HG03103 (cell line): ENCODE measurements around the gene GINS2.

Experiments used
- ATAC-seq: cut with Tn5 transposase; IDR thresholded peaks from one replicate; pipeline ENCODE4 v1.9.1; 2021; ENCODE audit warnings: low read depth; ENCODE audit not compliant: unreplicated experiment

Gene GINS2

DNA sequence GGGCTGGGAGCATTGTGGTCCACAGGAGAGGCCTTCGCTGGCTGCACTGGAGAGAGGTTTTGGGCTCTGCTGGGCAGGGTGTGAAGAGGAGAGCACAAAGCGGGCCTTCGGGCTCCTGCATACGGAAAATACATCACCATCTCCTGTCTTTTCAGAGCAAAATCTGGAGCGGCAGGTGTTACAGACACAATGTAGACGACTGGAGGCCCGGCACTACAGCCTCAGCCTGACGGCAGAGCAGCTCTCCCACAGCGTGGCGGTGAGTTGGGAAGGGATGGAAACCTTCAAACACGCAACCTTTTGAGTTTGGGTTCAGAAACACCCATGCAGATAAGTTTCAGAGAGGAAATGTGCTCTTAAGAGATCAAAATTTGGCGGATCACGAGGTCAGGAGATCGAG, 17.9 kb downstream of the GINS2 start:
- ATAC-seq: no peak

DNA sequence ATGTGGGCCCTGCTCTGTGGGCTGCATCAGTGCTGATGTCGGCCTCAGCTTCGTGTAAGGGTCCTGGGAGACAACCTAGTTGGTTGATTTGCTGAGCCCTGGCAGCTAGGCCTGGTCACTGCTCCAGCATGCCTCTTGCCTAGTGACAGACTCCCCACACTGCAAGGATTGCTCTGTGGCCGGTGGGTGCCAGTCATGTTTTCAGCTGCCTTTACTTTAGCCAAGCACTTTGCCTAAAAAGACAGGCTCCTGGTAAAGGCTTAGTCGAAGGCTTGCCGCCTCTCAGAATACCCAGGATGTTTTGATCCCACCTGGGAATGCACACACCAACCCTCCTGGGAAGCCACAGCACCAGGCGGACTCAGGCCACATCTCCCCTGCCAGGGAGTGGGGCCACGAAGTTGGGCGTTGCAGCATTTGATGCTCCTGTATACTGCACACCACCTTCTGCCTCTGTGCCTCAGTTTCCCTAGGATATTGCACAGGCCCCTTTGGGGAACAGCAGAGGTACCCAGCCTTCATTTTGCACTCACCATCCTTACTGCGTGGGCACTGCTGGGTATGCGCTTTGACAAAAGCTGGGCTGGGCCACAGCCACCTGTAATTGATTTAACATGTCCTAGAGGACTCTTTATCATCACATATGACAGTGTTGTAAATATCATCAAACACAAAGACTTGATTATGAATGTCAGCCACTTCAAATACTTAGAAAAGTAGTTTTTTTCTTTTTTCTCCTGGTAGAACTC, 19.9 kb downstream of the GINS2 start:
- no peak for ATAC-seq

DNA sequence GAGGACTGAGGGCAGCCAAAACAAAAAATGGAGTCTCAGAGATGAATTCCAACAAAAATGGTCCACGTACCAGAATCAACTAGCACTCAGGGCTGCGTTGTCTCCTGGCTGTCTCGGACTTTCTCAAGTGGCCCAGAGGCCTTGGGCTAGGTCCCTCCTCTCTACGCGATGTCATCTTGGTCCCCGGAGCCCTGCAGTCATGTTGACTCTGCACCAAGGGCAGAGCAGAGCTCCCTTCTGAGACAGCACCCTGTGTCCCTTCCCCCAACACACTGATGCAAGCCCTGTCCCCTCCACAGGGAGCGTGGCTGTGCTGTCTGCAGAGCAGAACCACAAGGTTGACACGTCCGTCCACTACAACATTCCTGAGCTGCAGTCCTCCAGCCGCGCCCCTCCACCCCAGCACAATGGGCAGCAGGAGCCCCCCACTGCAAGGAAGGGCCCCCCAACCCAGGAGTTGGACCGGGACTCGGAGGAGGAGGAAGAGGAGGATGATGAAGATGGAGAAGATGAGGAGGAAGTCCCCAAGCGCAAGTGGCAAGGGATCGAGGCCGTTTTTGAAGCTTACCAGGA, 20.8 kb downstream of the GINS2 start:
- no peak for ATAC-seq

DNA sequence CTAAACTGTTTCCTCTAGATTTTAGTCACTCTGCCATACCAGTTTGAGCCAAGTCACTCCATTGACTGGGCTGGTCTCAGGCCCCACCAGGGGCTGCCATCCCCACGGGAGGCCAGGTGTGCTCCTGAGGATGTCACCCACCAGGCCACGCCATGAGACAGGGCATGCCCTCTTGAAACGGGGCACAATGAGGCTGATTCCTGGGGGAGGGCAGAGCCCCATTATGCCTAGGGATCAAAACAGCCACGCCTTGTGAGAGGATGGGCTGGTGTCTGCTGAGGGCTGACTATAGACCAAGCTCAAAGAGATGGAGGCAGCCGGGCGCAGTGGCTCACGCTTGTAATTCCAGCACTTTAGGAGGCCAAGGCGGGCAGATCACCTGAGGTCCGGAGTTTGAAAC, 21.5 kb downstream of the GINS2 start:
- no peak for ATAC-seq

DNA sequence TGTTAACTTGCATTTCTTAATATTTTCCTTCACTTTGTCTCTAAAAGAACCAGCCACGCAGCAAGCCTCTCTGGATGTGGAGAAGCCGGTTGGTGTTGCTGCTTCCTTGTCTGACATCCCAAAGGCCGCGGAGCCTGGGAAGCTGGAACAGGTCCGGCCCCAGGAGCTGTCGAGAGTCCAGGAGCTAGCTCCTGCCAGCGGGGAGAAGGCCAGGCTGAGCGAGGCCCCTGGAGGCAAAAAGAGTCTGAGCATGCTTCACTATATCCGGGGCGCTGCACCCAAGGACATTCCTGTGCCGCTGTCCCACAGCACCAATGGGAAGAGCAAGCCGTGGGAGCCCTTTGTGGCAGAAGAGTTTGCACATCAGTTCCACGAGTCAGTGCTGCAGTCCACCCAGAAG, 22.8 kb downstream of the GINS2 start:
- ATAC-seq: no peak

DNA sequence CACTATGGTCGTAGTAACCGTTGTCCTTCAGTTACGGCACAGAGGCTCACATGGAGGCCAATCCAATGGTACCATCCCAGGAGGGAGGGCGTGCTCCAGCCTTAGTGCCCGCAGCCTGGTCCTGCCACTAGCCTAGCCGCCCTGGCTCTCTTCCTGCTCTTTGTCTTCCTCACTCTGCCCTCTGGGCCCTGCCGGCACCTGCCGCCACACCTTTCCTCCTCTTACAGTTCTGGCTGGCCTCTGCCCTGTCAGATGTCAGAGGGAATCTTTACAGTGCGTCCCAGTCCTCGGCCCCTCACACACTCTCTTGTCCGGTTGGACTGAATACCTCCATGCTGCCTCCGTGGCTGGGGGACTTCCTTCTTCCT, 23.4 kb downstream of the GINS2 start:
- no peak for ATAC-seq

DNA sequence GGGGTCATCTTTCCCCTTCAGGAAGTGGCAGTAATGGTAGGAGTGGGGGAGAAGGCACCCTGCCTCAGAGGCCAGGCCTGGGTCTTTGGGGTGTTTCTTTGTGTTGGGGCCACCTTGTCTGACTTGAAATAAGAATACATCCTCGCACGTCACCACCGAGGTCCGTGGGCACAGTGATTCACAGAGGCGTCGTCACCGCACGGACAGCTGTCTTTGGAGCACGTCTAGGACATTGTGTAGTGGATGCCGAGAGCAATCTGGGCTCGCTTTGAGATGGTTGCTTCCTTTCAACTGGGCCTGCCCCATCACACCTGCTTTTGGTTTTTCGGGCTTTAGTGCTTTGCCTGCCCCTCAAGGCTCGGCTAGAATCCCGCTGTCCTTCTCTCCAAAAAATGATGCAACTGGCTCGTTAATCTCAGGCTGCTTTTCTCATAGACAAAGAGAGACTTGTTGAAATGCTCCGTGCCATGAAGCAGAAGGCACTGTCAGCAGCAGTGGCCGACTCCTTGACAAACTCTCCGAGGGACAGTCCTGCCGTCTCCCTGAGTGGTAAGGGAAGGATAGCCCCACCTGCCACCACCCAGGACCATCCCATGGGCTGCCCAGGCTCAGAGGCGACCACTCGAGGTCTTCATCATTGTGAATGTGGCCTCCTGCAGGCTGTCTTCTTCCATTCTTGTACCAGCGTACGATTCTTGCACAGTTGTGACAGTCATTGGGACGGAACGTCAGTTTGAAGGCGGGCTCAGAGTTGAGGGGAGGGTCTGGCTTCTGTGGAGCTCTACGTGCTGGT, 24.0 kb downstream of the GINS2 start:
- no peak for ATAC-seq

DNA sequence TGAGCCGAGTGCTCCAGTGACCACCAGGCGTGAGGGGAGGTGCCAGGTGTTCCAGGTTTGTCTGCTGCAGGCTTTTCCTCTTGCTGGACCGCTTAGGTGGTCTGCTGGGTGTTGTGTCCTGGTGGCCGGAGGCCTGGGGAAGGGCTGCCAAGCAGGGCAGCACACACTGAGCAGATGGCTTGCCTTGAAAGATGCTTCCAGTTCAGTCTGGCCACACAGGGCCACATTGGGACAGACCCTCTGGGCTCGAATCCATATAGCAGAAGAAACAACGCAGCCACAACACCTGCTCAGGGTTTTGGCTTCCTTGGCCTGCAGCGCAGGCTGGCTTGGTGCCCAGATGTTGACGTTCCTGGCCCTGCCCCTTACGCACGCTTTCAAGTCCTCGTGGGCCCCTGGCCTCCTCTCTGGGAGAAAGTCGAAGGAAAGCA, 24.8 kb downstream of the GINS2 start:
- no peak for ATAC-seq

DNA sequence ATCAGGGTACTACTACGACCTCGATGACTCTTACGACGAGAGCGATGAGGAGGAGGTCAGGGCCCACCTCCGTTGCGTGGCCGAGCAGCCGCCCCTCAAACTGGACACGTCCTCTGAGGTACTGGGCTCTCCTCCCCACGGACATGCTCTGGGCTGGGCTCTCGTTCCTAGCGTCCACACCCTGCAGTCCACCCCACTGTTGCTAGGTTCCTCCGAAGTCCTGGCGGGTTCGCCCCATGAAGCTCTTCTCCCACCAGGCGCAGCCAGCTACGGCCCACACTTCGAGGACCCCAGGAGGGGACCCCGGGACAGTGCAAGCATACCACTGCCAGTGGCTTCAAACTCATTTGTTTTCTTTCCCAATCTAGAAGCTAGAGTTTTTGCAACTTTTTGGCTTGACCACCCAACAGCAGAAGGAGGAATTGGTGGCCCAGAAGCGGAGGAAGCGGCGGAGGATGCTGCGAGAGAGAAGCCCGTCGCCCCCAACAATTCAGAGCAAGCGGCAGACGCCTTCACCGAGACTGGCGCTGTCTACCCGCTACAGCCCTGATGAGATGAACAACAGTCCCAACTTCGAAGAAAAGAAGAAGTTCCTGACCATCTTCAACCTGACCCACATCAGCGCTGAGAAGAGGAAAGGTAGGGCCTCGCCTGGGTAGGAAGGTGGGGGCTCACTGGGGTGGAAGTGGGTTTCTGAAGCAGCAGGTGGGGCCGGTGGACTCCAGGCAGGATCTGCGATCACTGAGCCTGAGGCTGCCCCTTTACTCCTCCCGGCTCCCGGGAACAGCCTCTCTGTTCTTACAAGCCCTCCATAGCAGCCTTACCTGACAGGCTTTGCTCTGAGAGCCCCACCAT, 25.6 kb downstream of the GINS2 start:
- ATAC-seq: no peak

DNA sequence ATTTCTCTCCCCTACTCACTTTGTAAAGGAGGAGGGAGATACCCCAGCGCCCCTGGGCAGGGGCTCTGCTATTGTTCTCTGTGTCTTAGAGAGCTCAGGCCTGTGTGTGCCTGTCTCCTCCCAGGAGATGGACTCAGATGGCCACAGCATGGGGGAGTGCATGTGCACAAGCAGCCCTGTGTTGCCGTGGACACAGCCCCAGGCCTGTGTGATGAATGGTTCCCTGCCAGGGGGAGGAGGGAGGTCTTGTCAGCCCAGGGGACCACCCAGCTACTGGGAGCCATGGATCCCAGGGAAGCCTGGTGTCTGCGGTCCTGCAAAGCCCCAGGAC, 26.3 kb downstream of the GINS2 start:
- no peak for ATAC-seq

DNA sequence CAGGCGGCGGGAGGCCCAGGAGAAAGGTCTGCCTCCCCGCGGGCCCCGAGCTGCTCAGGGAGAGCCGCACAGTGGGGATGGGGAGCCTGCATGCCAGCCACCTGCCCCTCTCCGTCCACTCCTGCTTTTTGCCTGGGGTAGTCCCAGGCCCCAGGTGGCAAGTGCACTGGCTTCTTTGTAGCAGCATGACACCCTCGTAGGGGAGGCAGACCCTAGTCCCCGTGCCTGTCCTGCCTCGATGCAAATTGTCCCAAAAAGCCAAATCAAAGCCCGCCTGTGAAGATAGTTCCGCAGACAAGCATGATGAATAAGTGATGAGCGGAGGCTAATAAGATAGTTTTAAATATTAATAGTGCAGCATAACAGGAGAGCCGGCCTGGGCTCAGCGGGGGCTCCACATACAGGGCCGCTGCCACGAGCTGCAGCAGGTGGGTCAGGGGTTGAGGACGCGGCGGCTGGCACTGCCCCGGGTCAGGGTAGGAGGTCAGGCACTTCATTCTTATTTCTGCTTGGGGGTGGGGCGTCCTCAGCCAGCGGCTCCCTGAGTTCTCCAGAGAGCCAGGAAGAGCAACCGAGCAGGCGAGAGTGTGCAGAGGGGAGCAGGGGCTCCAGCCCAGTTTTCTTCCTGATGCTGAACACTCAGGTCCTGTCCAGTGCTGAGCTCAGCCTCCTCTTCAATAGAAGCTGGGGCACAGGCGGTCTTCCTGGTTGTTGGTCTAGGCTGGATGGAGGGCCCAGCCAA, 26.8 kb downstream of the GINS2 start:
- ATAC-seq: no peak

DNA sequence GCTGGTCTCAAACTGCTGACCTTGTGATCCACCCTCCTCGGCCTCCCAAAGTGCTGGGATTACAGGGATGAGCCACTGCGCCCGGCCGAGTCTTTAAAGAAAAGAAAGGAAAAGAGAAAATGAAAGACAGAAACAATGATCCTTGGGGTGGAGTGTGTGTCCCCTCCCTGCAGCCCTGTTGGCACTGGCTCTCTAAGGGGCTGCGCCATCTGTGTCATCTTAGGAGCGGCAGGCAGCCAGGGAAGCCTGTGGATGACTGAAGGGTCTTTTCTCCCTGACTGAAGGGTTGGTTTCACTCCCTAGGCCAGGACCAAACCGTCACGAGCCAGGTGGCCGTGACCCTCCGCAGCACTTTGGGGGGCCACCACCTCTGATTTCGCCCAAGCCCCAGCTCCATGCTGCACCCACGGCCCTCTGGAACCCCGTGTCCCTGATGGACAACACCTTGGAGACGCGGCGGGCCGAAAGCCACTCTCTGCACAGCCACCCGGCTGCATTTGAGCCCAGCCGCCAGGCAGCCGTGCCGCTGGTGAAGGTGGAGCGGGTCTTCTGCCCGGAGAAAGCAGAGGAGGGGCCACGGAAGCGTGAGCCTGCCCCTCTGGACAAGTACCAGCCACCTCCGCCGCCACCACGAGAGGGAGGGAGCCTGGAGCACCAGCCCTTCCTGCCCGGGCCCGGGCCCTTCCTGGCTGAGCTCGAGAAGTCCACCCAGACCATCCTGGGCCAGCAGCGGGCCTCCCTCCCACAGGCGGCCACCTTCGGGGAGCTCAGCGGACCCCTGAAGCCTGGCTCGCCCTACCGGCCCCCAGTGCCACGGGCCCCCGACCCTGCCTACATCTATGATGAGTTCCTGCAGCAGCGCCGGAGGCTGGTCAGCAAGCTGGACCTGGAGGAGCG, 27.7 kb downstream of the GINS2 start:
- ATAC-seq: no peak

DNA sequence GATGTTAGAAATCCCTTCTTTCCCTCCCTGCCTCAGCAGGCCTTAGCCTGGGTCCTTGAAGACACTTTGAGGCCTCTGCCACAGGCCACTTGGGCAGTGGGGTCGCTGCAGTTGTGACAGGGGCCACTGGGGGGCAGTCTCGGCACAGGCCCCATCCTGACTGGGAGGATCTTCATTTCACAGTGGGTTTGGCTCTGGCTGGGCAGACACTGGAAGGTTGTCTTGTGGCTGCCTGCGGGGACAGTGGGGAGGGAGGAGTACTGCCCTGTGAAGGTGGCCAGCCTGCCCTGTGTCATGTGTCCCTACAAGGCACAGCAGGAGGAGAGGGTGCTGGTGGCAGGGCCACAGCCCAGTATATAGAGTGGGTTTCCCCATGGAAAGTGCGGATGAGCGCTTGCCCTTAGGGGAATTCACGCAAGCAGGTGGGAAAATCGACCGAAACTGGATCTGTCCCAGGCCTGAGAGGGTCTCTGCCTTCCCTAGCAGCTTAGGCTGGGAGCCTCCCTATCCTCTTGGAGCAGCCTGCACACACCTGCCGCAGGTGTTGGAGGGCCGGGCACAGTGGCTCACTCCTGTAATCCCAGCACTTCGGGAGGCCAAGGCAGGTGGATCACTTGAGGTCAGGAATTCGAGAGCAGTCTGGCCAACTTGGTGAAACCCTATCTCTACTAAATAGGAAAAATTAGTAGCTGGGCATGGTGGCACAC, 28.8 kb downstream of the GINS2 start:
- ATAC-seq: no peak

DNA sequence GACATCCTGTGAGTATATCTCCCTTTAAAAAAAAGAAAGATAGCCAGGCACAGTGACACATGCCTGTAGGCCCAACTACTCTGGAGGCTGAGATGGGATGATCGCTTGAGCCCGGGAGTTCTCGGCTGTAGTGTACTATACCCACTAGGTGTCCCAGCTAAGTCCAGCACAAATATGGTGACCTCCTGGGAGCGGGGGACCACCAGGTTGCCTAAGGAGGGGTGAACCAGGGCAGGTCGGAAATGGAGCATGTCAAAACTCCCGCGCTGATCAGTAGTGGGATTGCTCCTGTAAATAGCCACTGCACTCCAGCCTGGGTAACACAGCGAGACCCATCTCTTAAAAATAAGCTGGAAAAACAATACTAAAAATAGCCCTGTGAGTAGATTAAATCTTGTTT, 29.4 kb downstream of the GINS2 start:
- ATAC-seq: no peak

DNA sequence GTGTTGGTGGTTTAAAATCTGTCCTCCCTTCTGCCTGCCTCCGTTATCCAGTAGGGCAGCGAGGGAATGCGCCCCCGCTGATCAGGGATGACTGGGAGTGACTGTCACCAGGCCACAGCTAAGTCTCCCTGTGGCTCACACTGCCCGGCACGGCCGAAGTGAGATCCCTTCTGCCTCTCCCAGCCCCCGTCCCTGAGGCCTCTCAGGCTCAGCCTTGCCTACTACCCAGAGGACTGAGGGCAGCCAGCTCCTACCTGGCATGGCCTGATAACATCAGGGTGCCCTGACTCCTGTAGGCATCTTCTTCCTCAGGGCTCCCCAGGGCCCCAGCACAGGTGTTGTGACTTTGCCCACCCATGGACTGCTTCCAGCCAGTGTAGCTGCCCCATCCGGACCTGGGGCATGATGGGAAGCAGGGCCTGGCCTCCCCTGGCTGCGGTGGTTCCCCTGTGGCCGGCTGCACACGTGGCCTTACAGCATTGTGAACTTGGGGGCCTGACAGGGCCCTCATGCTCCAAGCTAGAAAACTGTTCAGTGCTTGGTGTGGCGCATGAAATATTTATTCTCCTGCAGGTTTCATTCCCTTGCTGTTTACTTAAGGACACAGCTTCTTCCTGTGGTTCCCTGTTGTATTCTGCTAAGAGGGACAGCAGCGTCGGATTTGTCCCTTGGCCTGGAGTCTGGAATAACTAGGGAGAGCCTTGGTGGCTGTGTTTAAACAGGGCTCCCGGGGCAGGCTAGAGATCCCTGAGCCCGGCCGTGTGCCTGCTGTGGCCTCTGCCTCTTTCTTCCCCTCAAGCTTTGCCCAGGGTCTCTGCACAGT, 30.0 kb downstream of the GINS2 start:
- ATAC-seq: no peak

DNA sequence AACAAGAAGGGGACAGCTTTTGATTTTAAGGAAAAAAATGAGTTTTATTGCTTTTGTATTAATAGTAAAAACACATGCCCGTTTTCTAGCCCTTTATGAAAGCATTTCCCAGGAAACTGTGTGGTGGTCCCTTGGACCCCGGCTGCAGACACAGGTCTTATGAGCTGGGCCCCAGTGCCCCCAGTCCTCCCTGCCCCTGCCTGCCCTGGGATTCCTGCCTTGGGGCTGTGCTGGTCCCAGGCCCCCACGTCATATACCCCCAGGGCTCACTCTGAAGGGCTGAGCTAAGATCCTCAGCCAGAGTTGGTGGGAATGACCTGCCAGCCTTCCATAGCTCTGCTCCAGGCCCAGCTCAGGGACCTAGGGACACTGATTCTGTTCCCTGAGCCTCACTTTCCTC, 30.8 kb downstream of the GINS2 start:
- no peak for ATAC-seq

DNA sequence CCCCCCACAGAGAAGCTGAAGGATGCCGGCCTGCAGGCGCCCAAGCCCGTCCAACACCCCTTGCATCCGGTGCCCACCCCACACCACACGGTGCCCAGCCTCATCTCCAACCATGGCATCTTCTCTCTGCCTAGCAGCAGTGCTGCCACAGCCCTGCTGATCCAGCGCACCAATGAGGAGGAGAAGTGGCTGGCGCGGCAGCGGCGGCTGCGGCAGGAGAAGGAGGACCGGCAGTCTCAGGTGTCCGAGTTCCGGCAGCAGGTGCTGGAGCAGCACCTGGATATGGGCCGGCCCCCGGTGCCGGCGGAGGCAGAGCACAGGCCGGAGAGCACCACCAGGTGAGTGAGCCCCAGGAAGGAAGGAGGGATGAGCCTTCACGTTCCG, 31.5 kb downstream of the GINS2 start:
- ATAC-seq: no peak
